ENCODE measurements around the gene DUSP22.
"Not testable (repeated sequence)": the region's sequence is repeated elsewhere in the genome, so short reads cannot be mapped to it uniquely, and the experiment has no call there.

DUSP22 gene

GRCh38 chr6:280775-281468 lies 11.4 kb upstream of the DUSP22 start:
- DNase-seq: no peak

GRCh38 chr6:281469-282103 lies 10.7 kb upstream of the DUSP22 start:
- no peak for DNase-seq

GRCh38 chr6:282177-282866 lies 10.0 kb upstream of the DUSP22 start:
- no peak for DNase-seq

- DNase-seq: no peak
Observed at GRCh38 chr6:282867-283416, 9.3 kb upstream of the DUSP22 start.

GRCh38 chr6:284486-284885 lies 7.8 kb upstream of the DUSP22 start:
- no peak for DNase-seq

GRCh38 chr6:285030-285771 lies 7.1 kb upstream of the DUSP22 start:
- no peak for DNase-seq

- DNase-seq: not testable (repeated sequence)
Observed at GRCh38 chr6:285902-286301, 6.4 kb upstream of the DUSP22 start.

- no peak for DNase-seq
Observed at GRCh38 chr6:286681-287488, 5.4 kb upstream of the DUSP22 start.

- DNase-seq: no peak
Observed at GRCh38 chr6:287489-287860, 4.8 kb upstream of the DUSP22 start.

GRCh38 chr6:288866-289265 lies 3.4 kb upstream of the DUSP22 start:
- no peak for DNase-seq

- no peak for DNase-seq
Observed at GRCh38 chr6:290111-290922, 2.0 kb upstream of the DUSP22 start.

GRCh38 chr6:291204-291696 lies 1.0 kb upstream of the DUSP22 start:
- no peak for DNase-seq

- DNase-seq: peak; percentile 77
Observed at GRCh38 chr6:292506-293192, 362 bp downstream of the DUSP22 start.

GRCh38 chr6:293193-294174 lies 1.2 kb downstream of the DUSP22 start:
- DNase-seq: peak; percentile 9

GRCh38 chr6:294656-295565 lies 2.6 kb downstream of the DUSP22 start:
- no peak for DNase-seq

- no peak for DNase-seq
Observed at GRCh38 chr6:296151-297122, 4.2 kb downstream of the DUSP22 start.
